ENCODE data around the gene NDUFB7. TPM values are rescaled to one million over a fixed set of nuclear protein-coding genes. Genes with fewer than 3 reads are reported as not detected.
"Not testable (repeated sequence)": the region's sequence is repeated elsewhere in the genome, so short reads cannot be mapped to it uniquely, and the experiment has no call there.

Gene NDUFB7
- total RNA-seq, 1 donor from 2014 or later = 280 TPM

DNA sequence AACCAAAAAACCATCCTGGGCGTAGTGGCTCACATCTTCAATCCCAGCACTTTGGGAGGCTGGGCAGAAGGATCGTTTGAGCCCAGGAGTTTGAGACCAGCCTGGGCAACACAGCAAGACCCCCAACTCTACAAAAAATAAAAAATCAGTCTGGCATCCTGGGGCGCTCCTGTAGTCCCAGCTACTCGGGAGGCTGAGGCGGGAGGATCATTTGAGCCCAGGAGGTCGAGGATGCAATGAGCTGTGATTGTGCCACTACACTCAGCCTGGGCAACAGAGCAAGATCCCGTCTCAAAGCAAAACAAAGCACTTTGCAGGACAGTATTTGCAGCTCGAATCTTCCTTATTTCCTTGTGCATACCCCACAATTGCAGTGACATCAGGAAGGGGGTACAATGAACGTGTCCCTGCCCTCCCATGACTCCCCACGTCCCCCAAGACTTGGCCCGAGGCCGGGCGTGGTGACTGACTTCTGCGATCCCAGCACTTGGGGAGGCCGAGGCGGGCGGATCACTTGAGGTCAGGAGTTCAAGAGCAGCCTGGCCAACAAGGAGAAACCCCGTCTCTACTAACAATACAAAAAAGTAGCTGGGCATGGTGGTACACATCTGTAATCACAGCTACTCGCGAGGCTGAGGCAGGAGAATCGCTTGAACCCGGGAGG, 870 bp downstream of the NDUFB7 start:
- DNase-seq = no peak

DNA sequence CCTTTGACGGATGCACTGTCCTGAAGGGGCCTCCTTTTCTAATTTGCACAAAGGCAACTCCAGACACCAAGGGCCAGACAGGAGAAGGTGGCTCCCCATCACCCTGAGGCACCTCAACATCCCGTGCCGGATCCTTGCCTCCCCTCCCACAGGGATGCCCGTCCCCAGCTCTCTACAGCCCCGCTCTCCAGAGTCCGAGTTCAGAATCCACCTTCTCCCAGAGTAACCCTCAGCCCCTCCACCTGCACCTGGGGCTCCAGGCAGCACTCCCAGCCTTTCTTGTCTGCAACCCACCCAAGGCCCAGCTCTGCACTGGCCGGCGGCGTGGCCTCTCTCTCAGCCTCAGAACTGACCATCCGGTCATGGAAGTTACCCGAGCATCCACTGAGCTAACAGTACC, 4.8 kb downstream of the NDUFB7 start:
- no peak for DNase-seq

GRCh38 chr19:14566712-14567077, 5.2 kb downstream of the NDUFB7 start:
- no peak for DNase-seq

DNA sequence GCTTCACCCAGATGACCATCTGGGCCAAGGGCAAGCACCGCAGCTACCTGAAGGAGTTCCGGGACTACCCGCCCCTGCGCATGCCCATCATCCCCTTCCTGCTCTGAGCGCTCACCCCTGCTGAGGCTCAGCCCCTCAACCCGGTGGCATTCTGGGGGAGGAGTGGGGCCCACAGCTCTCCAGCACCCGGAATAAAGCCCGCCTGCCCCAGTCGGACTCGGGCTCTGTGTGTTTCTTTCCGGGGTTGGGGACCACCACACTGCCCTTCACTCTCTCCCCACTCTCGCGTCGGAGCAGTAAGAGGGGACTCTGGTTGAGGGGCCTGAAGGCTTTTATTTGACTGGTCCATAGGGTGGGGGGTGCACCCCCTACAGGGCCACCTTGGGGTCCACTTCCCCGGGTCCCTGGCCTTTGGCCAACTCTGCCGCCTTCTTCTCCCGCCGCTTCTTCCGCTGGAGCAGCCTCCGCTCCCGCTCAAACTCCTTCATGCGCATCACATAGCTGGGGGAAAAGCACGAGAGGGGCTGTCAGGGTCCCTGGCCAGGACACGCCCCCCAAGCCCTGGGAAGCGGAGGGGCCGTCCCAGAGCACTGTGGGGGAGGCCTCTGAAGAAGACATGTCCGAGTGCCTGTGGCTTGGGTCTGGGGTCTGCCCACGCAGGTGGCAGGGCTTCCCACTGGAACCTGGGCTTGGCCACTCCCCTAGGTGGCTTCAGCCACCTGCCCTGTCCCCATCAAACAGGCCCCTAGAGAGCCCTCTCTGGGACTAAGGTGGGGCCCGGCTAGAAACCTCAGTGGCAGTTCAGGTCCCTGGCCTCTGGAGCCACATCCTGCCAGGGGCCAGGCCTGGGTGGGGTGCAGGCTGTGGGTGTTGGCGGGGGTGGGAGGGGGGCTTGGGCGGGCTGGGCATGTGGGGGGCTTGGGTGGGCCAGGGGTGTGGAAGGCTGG, 5.8 kb downstream of the NDUFB7 start:
- DNase-seq = no peak

DNA sequence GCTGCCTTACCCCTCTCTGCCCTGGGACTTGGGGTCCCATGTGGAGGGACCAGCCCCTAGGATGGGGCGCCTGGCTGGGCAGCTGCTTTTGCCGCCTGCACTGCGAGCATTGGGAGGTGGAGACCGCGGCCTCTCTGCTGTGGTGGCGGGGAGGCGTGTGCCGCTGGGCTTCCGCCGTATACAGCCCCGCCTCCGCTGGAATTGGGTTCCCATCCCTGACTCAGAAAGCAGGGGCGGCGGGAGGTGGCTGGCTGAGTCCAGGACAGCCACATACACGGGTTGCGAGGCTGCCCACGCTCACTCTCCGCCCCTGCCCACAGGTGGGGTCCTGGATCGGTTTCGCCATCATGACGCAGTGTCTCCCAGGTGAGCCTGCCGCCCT, 6.6 kb downstream of the NDUFB7 start:
- no peak for DNase-seq

GRCh38 chr19:14564652-14565297, 7.1 kb downstream of the NDUFB7 start:
- not testable (repeated sequence) for DNase-seq

- DNase-seq = peak; percentile 46
Measured at GRCh38 chr19:14563989-14564651, 7.7 kb downstream of the NDUFB7 start.

GRCh38 chr19:14563590-14563926, 8.3 kb downstream of the NDUFB7 start:
- DNase-seq = no peak

- no peak for DNase-seq
Measured at GRCh38 chr19:14562660-14563589, 8.9 kb downstream of the NDUFB7 start.

DNA sequence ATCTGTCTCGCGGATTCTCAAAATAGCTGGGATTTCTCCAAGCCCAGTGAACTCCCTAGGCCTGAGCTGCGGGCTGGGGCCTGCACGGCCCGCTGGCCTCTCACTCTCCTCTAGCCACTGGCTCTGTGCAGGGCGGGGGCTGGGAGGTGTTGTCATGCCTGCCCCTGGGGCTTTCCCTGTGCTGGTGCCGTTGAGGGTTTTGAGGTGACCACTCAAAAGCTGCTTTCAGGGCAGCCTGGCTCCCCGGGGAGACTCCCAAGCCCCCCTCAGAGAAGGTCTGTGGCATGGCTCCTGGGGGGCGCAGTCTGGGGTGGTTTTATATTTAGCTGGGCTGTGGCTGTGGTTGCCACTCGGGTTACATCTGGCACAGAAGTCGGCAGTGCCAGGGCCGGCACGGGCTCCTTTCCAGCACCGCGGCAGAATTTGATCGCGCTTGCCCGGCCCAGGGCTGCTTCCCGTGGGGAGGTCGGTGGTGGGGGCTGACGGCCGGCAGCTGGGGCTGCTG, 10.0 kb downstream of the NDUFB7 start:
- peak; percentile 80 for DNase-seq

- no peak for DNase-seq
Measured at GRCh38 chr19:14561249-14561648, 10.6 kb downstream of the NDUFB7 start.

GRCh38 chr19:14560776-14561108, 11.1 kb downstream of the NDUFB7 start:
- DNase-seq = no peak

GRCh38 chr19:14559916-14560775, 11.7 kb downstream of the NDUFB7 start:
- peak; percentile 54 for DNase-seq

DNA sequence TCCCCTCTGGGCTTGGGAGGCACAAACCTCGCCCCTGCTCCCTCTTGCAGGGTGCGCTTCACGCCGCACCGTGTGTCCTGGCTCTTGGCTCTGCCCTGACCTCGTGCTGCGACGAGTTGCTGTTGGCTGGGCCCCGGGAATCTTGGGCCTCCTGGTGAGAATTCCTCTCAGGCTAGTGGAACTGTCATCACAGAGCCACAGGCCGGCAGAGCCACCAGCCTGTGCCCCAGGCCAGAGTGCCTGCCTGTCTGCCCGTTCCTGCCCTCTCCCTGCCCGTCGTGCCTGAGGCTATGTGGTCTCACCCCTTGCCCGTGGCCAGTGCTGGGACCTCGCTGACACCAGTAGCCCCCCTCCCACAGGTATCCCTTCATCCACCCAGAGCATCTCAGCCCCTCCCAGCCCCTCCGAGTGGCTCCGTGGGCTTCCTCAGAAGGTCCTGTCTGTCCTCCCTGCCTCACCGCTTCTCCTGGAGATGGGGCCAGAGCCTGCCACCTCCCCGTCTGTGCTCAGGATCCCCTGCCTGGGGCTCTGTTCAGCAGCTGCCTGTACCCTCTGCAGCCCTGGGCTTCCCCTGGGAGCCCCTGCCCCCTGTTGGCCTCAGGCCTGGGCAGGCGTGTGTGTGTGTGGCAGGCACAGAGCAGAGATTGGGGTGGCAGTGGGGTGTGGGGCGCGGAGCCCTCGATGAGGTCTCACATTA, 13.3 kb downstream of the NDUFB7 start:
- no peak for DNase-seq

- peak; percentile 81 for DNase-seq
Measured at GRCh38 chr19:14556662-14557188, 15.1 kb downstream of the NDUFB7 start.

GRCh38 chr19:14555918-14556661, 15.8 kb downstream of the NDUFB7 start:
- DNase-seq = no peak

DNA sequence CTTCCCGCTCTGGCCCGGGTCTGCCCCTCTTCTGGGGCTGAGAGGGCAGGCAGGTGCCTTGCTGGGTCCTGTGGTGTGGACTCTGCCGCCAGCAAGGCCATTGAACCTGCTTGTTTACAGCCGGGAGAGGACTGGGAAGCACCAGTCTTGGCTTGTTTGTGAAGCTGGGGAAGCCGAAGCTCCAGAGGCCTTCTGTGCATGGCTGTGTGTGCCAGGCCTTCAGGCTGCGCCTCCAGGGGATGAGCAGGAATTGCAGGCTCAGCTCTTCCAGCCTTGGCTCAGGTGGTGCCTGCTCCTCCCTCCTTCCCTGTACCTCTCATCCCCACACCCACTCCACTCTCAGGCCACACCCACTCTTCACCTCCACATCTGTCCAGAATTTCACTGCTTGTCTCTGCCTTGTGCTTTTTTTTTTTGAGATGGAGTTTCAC, 17.5 kb downstream of the NDUFB7 start:
- DNase-seq = no peak

GRCh38 chr19:14553939-14554243, 18.0 kb downstream of the NDUFB7 start:
- DNase-seq = no peak

Data from tongue (tissue), 2 donors.